Activated T-helper 17 cell treated with anti-CD3 and anti-CD28 coated beads, Interleukin-2, amount 50 U/mL, for 72 hours (primary cell): Measurements from ENCODE around the gene RNF151. TPM values are rescaled to one million over a fixed set of nuclear protein-coding genes. Genes with fewer than 3 reads are reported as not detected.
A peak's percentile ranks its signal among the peaks of the same experiment; 100 is the strongest.
"Not testable (repeated sequence)": the region's sequence is repeated elsewhere in the genome, so short reads cannot be mapped to it uniquely, and the experiment has no call there.

ENCODE experiments used
- ATAC-seq: fragments of 150-1000 bp; cut with Tn5 transposase; replicated peaks from 2 replicates; pipeline ENCODE4 v1.10.0; 2021; ENCODE audit warnings: mild to moderate bottlenecking, moderate library complexity
- H3K27ac Mint-ChIP-seq: one replicate; pipeline ENCODE4 v1.8.0; 2022; ENCODE audit warnings: mixed read lengths
- H3K27me3 Mint-ChIP-seq: one replicate; pipeline ENCODE4 v1.8.0; 2022; ENCODE audit warnings: mixed read lengths
- H3K36me3 Mint-ChIP-seq: one replicate; pipeline ENCODE4 v1.8.0; 2022; ENCODE audit warnings: low read depth, mild to moderate bottlenecking, mixed read lengths
- H3K4me1 Mint-ChIP-seq: one replicate; pipeline ENCODE4 v1.8.0; 2022; ENCODE audit warnings: mixed read lengths
- H3K4me3 Mint-ChIP-seq: one replicate; pipeline ENCODE4 v1.8.0; 2022; ENCODE audit warnings: mild to moderate bottlenecking, mixed read lengths
- H3K9me3 Mint-ChIP-seq: one replicate; pipeline ENCODE4 v1.8.0; 2022; ENCODE audit warnings: mixed read lengths
- total RNA-seq, 2 donors: library from RNA; stranded (reverse); gene quantifications; one replicate each; pipeline ENCODE4 v1.2.3, GENCODE V29; 2022

Gene RNF151
- total RNA-seq, result under 1 TPM in 1 of 2 donors, not detected in 1; 0.32 TPM

- no peak for ATAC-seq
- H3K27me3 Mint-ChIP-seq, result no peaks in the 10 kb centered on the region
- H3K4me3 Mint-ChIP-seq, result peak within 1 kb of the TSS; percentile 89
- peaks cover 11% of the 10 kb centered on the region for H3K4me1 Mint-ChIP-seq
- H3K36me3 Mint-ChIP-seq, result peaks cover 55% of the 10 kb centered on the region
- no peaks in the 10 kb centered on the region for H3K9me3 Mint-ChIP-seq
- peak within 1 kb of the TSS; percentile 84 for H3K27ac Mint-ChIP-seq
Observed at GRCh38 chr16:1966460-1966859, at the start of gene RNF151. RNF151 (plus strand) TSS chr16:1966856; CDS start chr16:1966882, 26 bp downstream.

GRCh38 chr16:1917056-1917664, 49.5 kb upstream of the RNF151 start:
- peaks cover 40% of the 10 kb centered on the region for H3K27me3 Mint-ChIP-seq
- H3K36me3 Mint-ChIP-seq, result no peaks in the 10 kb centered on the region
- H3K4me3 Mint-ChIP-seq, result no peak overlapping the region
- no peak overlapping the region for H3K27ac Mint-ChIP-seq
- ATAC-seq, result no peak
- H3K4me1 Mint-ChIP-seq, result no peaks in the 10 kb centered on the region
- H3K9me3 Mint-ChIP-seq, result no peaks in the 10 kb centered on the region

- ATAC-seq, result no peak
- Mint-ChIP-seq H3K4me1 (no peaks in the 10 kb centered on the region), H3K9me3 (no peaks in the 10 kb centered on the region), H3K36me3 (no peaks in the 10 kb centered on the region), H3K4me3 (no peak overlapping the region), H3K27ac (no peak overlapping the region), H3K27me3 (peaks cover 46% of the 10 kb centered on the region)
Observed at GRCh38 chr16:1917665-1918350, 48.8 kb upstream of the RNF151 start.

- no peak for ATAC-seq
- H3K4me1 Mint-ChIP-seq, result no peaks in the 10 kb centered on the region
- peaks cover 51% of the 10 kb centered on the region for H3K27me3 Mint-ChIP-seq
- H3K9me3 Mint-ChIP-seq, result no peaks in the 10 kb centered on the region
- no peaks in the 10 kb centered on the region for H3K36me3 Mint-ChIP-seq
- no peak within 1 kb of the TSS for H3K4me3 Mint-ChIP-seq
- no peak within 1 kb of the TSS for H3K27ac Mint-ChIP-seq
Observed at GRCh38 chr16:1918351-1919326, 48.0 kb upstream of the RNF151 start, which contains the start of gene HS3ST6. HS3ST6 (minus strand) TSS chr16:1918415; CDS start chr16:1918323, 92 bp downstream.

- peaks cover 51% of the 10 kb centered on the region for H3K27me3 Mint-ChIP-seq
- H3K4me1 Mint-ChIP-seq, result no peaks in the 10 kb centered on the region
- no peak overlapping the region for H3K27ac Mint-ChIP-seq
- no peaks in the 10 kb centered on the region for H3K36me3 Mint-ChIP-seq
- H3K9me3 Mint-ChIP-seq, result no peaks in the 10 kb centered on the region
- ATAC-seq, result no peak
- H3K4me3 Mint-ChIP-seq, result no peak overlapping the region
Observed at GRCh38 chr16:1919327-1919998, 47.2 kb upstream of the RNF151 start.

- not testable (repeated sequence) for H3K27ac Mint-ChIP-seq, H3K4me1 Mint-ChIP-seq, ATAC-seq, H3K36me3 Mint-ChIP-seq, H3K9me3 Mint-ChIP-seq, H3K4me3 Mint-ChIP-seq
- peaks cover 48% of the 10 kb centered on the region for H3K27me3 Mint-ChIP-seq
Observed at GRCh38 chr16:1920122-1920521, 46.5 kb upstream of the RNF151 start.

GRCh38 chr16:1920727-1921171, 45.9 kb upstream of the RNF151 start:
- ATAC-seq, result peak; percentile 56
- no peak overlapping the region for H3K27ac Mint-ChIP-seq
- H3K4me3 Mint-ChIP-seq, result no peak overlapping the region
- no peaks in the 10 kb centered on the region for H3K9me3 Mint-ChIP-seq
- H3K27me3 Mint-ChIP-seq, result peaks cover 42% of the 10 kb centered on the region
- H3K36me3 Mint-ChIP-seq, result no peaks in the 10 kb centered on the region
- H3K4me1 Mint-ChIP-seq, result no peaks in the 10 kb centered on the region

GRCh38 chr16:1922357-1922756, 44.3 kb upstream of the RNF151 start:
- Mint-ChIP-seq H3K36me3 (no peaks in the 10 kb centered on the region), H3K4me3 (no peak overlapping the region), H3K4me1 (no peaks in the 10 kb centered on the region), H3K9me3 (no peaks in the 10 kb centered on the region), H3K27ac (peak overlapping the region; percentile 63), H3K27me3 (peaks cover 28% of the 10 kb centered on the region)
- ATAC-seq, result no peak

- Mint-ChIP-seq H3K9me3 (no peaks in the 10 kb centered on the region), H3K4me3 (no peak overlapping the region), H3K27me3 (peaks cover 28% of the 10 kb centered on the region), H3K36me3 (no peaks in the 10 kb centered on the region), H3K27ac (no peak overlapping the region), H3K4me1 (no peaks in the 10 kb centered on the region)
- ATAC-seq, result no peak
Observed at GRCh38 chr16:1923299-1924034, 43.2 kb upstream of the RNF151 start.

GRCh38 chr16:1924095-1924494, 42.6 kb upstream of the RNF151 start:
- H3K9me3 Mint-ChIP-seq, result no peaks in the 10 kb centered on the region
- H3K4me1 Mint-ChIP-seq, result no peaks in the 10 kb centered on the region
- no peak overlapping the region for H3K27ac Mint-ChIP-seq
- ATAC-seq, result no peak
- no peak overlapping the region for H3K4me3 Mint-ChIP-seq
- H3K36me3 Mint-ChIP-seq, result no peaks in the 10 kb centered on the region
- peaks cover 25% of the 10 kb centered on the region for H3K27me3 Mint-ChIP-seq

- no peak overlapping the region for H3K27ac Mint-ChIP-seq
- no peaks in the 10 kb centered on the region for H3K9me3 Mint-ChIP-seq
- no peak for ATAC-seq
- H3K36me3 Mint-ChIP-seq, result no peaks in the 10 kb centered on the region
- peaks cover 15% of the 10 kb centered on the region for H3K27me3 Mint-ChIP-seq
- H3K4me3 Mint-ChIP-seq, result no peak overlapping the region
- H3K4me1 Mint-ChIP-seq, result no peaks in the 10 kb centered on the region
Observed at GRCh38 chr16:1926271-1926670, 40.4 kb upstream of the RNF151 start.

GRCh38 chr16:1929105-1929504, 37.6 kb upstream of the RNF151 start:
- Mint-ChIP-seq H3K27ac (peak overlapping the region; percentile 65), H3K27me3 (no peaks in the 10 kb centered on the region), H3K4me3 (peak overlapping the region; percentile 66), H3K9me3 (no peaks in the 10 kb centered on the region), H3K36me3 (no peaks in the 10 kb centered on the region), H3K4me1 (no peaks in the 10 kb centered on the region)
- peak; percentile 37 for ATAC-seq

- no peaks in the 10 kb centered on the region for H3K27me3 Mint-ChIP-seq
- ATAC-seq, result peak; percentile 89
- H3K36me3 Mint-ChIP-seq, result no peaks in the 10 kb centered on the region
- peak overlapping the region; percentile 66 for H3K4me3 Mint-ChIP-seq
- H3K4me1 Mint-ChIP-seq, result no peaks in the 10 kb centered on the region
- H3K9me3 Mint-ChIP-seq, result no peaks in the 10 kb centered on the region
- no peak overlapping the region for H3K27ac Mint-ChIP-seq
Observed at GRCh38 chr16:1929578-1930337, 36.9 kb upstream of the RNF151 start.
